CD4-positive, alpha-beta memory T cell (primary cell): ENCODE results near the gene IQGAP3. TPM values are rescaled to one million over a fixed set of nuclear protein-coding genes. Genes with fewer than 3 reads are reported as not detected.

Experiments used
- CTCF ChIA-PET: fragments of 350-600 bp; sonication (Branson Sonifier 250); formaldehyde crosslinking; loops from one replicate; lab custom pipeline; 2021; ENCODE audit warnings: inconsistent platforms; ENCODE audit not compliant: partially characterized antibody; lab: Charles Lee
- POLR2A ChIA-PET: fragments of 350-600 bp; sonication (Branson Sonifier 250); formaldehyde crosslinking; loops from one replicate; lab custom pipeline; 2021; ENCODE audit not compliant: partially characterized antibody; lab: Charles Lee
- DNase-seq, 5 donors: peaks; one replicate each; pipeline versions ENCODE4 v3.0.0 to v3.0.0-alpha.2; 2020 to 2022; ENCODE audit warnings: mixed read lengths in 1 of 5
- H3K27ac ChIP-seq: one replicate; pipeline ENCODE4 v1.7.0; 2013; ENCODE audit warnings: low read depth, low read length
- H3K27me3 ChIP-seq: 2 replicates; pipeline ENCODE4 v1.7.0; 2013; ENCODE audit warnings: mild to moderate bottlenecking, low read length, moderate library complexity; ENCODE audit not compliant: insufficient read depth
- H3K36me3 ChIP-seq: 2 replicates; pipeline ENCODE4 v1.7.0; 2013; ENCODE audit warnings: mild to moderate bottlenecking, low read length, moderate library complexity; ENCODE audit not compliant: insufficient read depth
- H3K4me1 ChIP-seq: 2 replicates; pipeline ENCODE4 v1.7.0; 2013; ENCODE audit warnings: mild to moderate bottlenecking, low read length, moderate library complexity; ENCODE audit not compliant: insufficient read depth
- H3K4me3 ChIP-seq, 2 donors: one replicate each; pipeline ENCODE4 v1.7.0; 2013; ENCODE audit warnings: low read length in 2 of 2, mild to moderate bottlenecking in 1 of 2
- H3K9me3 ChIP-seq, 2 donors: one replicate each; pipeline ENCODE4 v1.7.0; 2013; ENCODE audit warnings: low read length in 2 of 2, control low read depth in 1 of 2; ENCODE audit not compliant: control insufficient read depth in 1 of 2
- H3K27ac Mint-ChIP-seq, 7 donors: one replicate each; pipeline ENCODE4 v1.8.0; 2020 to 2021; ENCODE audit warnings: mixed read lengths in 7 of 7, mild to moderate bottlenecking in 6 of 7, inconsistent platforms in 3 of 7, moderate library complexity in 3 of 7
- H3K27me3 Mint-ChIP-seq, 2 donors: one replicate each; pipeline ENCODE4 v1.8.0; 2020 to 2021; ENCODE audit warnings: mixed read lengths in 2 of 2
- H3K36me3 Mint-ChIP-seq, 2 donors: one replicate each; pipeline ENCODE4 v1.8.0; 2020 to 2021; ENCODE audit warnings: mixed read lengths in 2 of 2, inconsistent platforms in 1 of 2, mild to moderate bottlenecking in 1 of 2
- H3K4me1 Mint-ChIP-seq, 4 donors: one replicate each; pipeline ENCODE4 v1.8.0; 2020 to 2021; ENCODE audit warnings: mixed read lengths in 4 of 4, mild to moderate bottlenecking in 1 of 4
- H3K4me3 Mint-ChIP-seq, 8 donors: one replicate each; pipeline ENCODE4 v1.8.0; 2020 to 2021; ENCODE audit warnings: mixed read lengths in 8 of 8, mild to moderate bottlenecking in 7 of 8, moderate library complexity in 6 of 8, inconsistent platforms in 3 of 8
- H3K9me3 Mint-ChIP-seq, 8 donors: one replicate each; pipeline ENCODE4 v1.8.0; 2020 to 2021; ENCODE audit warnings: mixed read lengths in 8 of 8, mild to moderate bottlenecking in 5 of 8, inconsistent platforms in 3 of 8, moderate library complexity in 1 of 8
- intact Hi-C: fragments of 100-400 bp; cut with micrococcal nuclease; formaldehyde crosslinking; loops from one replicate; pipeline ENCODE4 v1.15.1; 2023
- polyA plus RNA-seq, 2 donors: library from polyadenylated mRNA; unstranded; fragments of 300-500 nt; fragmentation: Illumina TruSeq; gene quantifications; one replicate each; pipeline ENCODE4 v1.2.3, GENCODE V29; 2021
- total RNA-seq, 2 experiments: library from RNA; stranded (reverse); gene quantifications; one replicate each; pipeline ENCODE4 v1.2.3, GENCODE V29; 2021

Gene IQGAP3
- total and polyA plus RNA-seq, 4 experiments from 2014 or later: not detected

DNA sequence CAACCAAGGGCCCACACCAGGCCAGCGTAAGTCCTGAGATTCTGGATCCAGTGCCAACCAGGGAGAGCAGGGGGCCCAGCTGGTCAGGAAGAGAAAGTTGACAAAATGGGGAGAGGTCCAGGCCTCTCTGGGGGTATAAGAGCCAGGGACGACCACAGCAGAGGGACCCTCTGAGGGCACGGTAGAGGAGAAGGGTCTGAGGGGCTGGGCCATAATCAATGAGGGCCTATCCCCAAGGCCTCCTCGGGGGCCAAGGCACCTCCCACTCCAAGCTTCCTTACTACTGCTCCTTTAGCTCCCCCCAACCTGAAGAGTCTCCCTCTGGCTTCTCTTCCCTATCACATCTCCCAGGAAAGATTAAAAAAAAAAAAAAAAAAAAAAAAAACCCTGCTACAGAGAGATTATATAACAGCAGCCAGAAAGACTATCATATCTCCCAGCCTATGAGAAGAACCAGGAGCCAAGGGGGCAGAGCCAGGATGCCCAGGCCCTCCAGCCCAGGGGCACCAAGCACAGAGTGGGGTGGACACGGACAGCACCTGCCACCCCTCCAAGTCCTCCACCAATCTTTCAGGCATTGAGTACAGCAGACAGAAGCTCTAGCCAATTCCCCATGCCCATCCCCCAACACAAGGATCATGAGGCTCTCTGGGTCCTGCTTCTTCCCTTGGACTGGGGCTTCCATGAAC lies 74.5 kb downstream of the IQGAP3 start:
- POLR2A ChIA-PET: interaction anchor here (1.1 to 14.1 kb wide), 4 partner anchors 11 to 40 kb away, joined by 3 to 376 read pairs (median 48); no protein-coding TSS in a partner anchor
- CTCF ChIA-PET: interaction anchor here (0.7 to 11.5 kb wide), 3 partner anchors 12 to 304 kb away, joined by 3 to 257 read pairs (median 4); no protein-coding TSS in a partner anchor

DNA sequence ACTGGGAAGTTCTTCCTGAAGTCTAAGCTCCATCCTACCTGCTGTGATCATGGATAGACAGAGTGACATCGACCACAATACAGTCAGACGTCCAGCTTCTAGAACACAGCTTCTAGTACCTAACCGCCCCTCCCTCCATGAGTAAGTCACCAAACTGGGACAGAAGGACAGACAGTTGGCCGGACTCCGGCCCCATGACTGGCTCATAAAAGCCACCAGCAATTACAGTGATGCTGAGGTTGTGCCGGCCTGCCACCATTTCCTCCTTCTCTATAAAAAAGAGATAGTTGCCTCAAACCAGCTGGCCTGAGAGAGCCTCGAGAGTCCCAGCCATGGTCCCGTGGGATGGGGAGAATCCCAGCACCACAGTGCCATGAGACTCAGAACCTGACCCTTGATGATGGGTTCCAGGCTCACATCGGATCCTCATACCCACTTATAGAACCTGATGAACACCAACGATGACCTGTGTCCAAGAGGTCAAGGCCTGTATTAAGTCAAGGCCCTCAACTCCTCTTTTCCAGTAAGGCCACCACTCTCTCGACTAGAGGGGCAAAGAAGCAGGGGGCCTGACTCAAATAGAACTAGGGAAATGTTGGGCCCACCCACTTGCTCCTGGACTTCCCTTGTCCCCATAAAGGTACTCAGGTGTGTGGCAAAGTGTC lies 75.2 kb downstream of the IQGAP3 start:
- Mint-ChIP-seq H3K4me3 (peak overlapping the region; percentile 53 to 96 (median 90)), H3K4me1 (peaks cover 57 to 83% (median 71%) of the 10 kb centered on the region in 4 donors), H3K27me3 (no peaks in the 10 kb centered on the region), H3K9me3 (no peaks in the 10 kb centered on the region), H3K27ac (peak overlapping the region; percentile 52 to 96 (median 86)), H3K36me3 (peaks cover 4 to 46% of the 10 kb centered on the region in 2 donors)
- Histone ChIP-seq H3K36me3 (peaks cover 8% of the 10 kb centered on the region), H3K27ac (peak overlapping the region; percentile 13), H3K27me3 (no peaks in the 10 kb centered on the region), H3K4me3 (no peak overlapping the region), H3K4me1 (peaks cover 83% of the 10 kb centered on the region), H3K9me3 (no peaks in the 10 kb centered on the region)
- ChIA-PET POLR2A (interaction anchor here (14.1 kb wide), 1 partner anchor 10 kb away, joined by 376 read pairs; no protein-coding TSS in a partner anchor), CTCF (interaction anchor here (0.7 to 11.5 kb wide), 5 partner anchors 11 to 305 kb away, joined by 3 to 257 read pairs (median 3); no protein-coding TSS in a partner anchor)
- no peak for DNase-seq
- intact Hi-C loops: no loop called here

More for the DNA sequence above, 74.5 kb downstream of the IQGAP3 start:
- Mint-ChIP-seq H3K27ac (peak overlapping the region; percentile 76 to 96 (median 91)), H3K9me3 (no peaks in the 10 kb centered on the region), H3K27me3 (no peaks in the 10 kb centered on the region), H3K36me3 (peaks cover 4 to 39% of the 10 kb centered on the region in 2 donors), H3K4me3 (peak overlapping the region; percentile 90 to 96 (median 92)), H3K4me1 (peaks cover 56 to 83% (median 71%) of the 10 kb centered on the region in 4 donors)
- Histone ChIP-seq H3K36me3 (peaks cover 8% of the 10 kb centered on the region), H3K27me3 (no peaks in the 10 kb centered on the region), H3K27ac (no peak overlapping the region), H3K9me3 (no peaks in the 10 kb centered on the region), H3K4me1 (peaks cover 83% of the 10 kb centered on the region), H3K4me3 (no peak overlapping the region)
- intact Hi-C loops: no loop called here
- DNase-seq: no peak

DNA sequence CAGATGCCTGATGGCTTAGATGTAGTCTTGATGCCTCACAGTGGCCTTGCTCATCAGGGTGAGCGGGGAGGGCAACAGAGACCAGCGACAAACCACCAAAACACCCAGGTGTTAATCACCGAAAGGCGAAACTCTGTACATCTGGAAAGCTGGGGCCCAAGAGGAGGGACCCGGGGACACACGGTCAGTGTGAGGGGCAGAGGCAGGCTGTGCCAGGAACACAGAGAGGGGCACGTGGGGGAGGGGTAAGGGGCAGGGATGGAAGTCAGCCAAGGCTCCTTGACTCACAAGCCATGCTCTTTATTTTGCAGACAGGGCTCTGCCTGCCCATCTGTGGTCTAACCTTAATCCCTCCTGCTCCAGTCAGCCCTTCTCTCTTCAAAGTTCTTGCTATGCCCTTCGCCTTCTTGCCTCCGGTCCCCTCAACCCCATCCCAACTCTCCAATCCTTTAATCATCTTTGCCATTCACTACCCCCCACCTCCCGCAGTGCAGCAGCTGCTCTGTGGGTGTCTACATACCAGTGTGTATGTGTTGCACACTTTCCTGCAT lies 76.1 kb downstream of the IQGAP3 start:
- Histone ChIP-seq H3K36me3 (peaks cover 8% of the 10 kb centered on the region), H3K27me3 (no peaks in the 10 kb centered on the region), H3K9me3 (no peaks in the 10 kb centered on the region), H3K4me3 (no peak overlapping the region), H3K27ac (no peak overlapping the region), H3K4me1 (peaks cover 83% of the 10 kb centered on the region)
- Mint-ChIP-seq H3K4me3 (peak overlapping the region; percentile 33 to 92 (median 68)), H3K36me3 (peaks cover 4 to 51% of the 10 kb centered on the region in 2 donors), H3K27ac (peak overlapping the region; percentile 65 to 96 (median 86)), H3K9me3 (no peaks in the 10 kb centered on the region), H3K4me1 (peaks cover 62 to 83% (median 74%) of the 10 kb centered on the region in 4 donors), H3K27me3 (no peaks in the 10 kb centered on the region)
- ChIA-PET POLR2A (interaction anchor here (2.5 to 14.1 kb wide), 2 partner anchors 9 kb away, joined by 9 to 376 read pairs; no protein-coding TSS in a partner anchor), CTCF (interaction anchor here (0.9 to 11.5 kb wide), 3 partner anchors 10 to 40 kb away, joined by 3 to 257 read pairs (median 3); no protein-coding TSS in a partner anchor)
- no peak for DNase-seq
- intact Hi-C loops: no loop called here

DNA sequence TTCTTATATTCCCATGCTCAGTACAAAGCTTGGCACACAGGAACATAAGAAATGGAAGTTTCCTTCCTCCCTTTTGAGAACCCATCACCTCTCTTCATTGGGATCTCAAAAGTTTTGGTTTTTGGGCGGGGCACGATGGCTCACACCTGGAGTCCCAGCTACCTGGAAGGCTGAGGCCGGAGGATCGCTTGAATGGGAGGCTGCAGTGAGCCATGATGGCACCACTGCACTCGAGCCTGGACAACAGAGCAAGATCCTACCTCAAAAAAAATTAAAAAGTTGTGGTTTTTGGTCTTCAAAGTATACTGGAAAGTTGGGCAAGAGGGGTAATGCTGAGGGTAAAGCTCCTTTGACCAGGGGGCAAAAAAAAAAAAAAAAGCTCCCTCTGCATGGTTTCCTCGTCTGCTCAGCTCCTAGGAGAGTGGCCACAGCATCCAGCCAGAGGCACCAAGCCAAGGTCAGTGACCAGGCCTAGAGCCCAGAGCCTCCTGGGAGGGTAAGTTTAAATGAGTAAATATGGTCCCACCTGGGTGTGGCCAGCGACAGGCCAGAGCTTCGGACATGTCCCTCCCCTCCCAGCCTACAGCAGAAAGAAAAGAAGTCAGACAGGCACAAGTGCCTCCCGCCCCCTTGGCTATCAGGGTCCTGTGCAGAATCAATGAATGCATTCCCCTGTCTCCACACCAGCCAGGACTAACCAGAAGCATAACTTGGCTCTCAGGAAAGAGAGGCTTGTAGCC lies 76.8 kb downstream of the IQGAP3 start:
- intact Hi-C loops: no loop called here
- CTCF ChIA-PET: interaction anchor here (1.1 to 11.5 kb wide), 2 partner anchors 10 to 110 kb away, joined by 3 to 257 read pairs; no protein-coding TSS in a partner anchor
- peak overlapping the region; percentile 65 to 96 (median 83) for H3K27ac Mint-ChIP-seq
- Histone ChIP-seq H3K27me3 (no peaks in the 10 kb centered on the region), H3K9me3 (no peaks in the 10 kb centered on the region), H3K27ac (no peak overlapping the region), H3K4me3 (no peak overlapping the region), H3K4me1 (peaks cover 90% of the 10 kb centered on the region), H3K36me3 (peaks cover 8% of the 10 kb centered on the region)
- DNase-seq: no peak
- H3K4me1 Mint-ChIP-seq: peaks cover 69 to 87% (median 80%) of the 10 kb centered on the region in 4 donors
- POLR2A ChIA-PET: interaction anchor here (2.5 kb wide), 1 partner anchor 9 kb away, joined by 9 read pairs; no protein-coding TSS in a partner anchor
- H3K27me3 Mint-ChIP-seq: no peaks in the 10 kb centered on the region
- peaks cover 4 to 48% of the 10 kb centered on the region in 2 donors for H3K36me3 Mint-ChIP-seq
- H3K4me3 Mint-ChIP-seq: peak overlapping the region; percentile 41 to 92 (median 63)
- H3K9me3 Mint-ChIP-seq: no peaks in the 10 kb centered on the region

DNA sequence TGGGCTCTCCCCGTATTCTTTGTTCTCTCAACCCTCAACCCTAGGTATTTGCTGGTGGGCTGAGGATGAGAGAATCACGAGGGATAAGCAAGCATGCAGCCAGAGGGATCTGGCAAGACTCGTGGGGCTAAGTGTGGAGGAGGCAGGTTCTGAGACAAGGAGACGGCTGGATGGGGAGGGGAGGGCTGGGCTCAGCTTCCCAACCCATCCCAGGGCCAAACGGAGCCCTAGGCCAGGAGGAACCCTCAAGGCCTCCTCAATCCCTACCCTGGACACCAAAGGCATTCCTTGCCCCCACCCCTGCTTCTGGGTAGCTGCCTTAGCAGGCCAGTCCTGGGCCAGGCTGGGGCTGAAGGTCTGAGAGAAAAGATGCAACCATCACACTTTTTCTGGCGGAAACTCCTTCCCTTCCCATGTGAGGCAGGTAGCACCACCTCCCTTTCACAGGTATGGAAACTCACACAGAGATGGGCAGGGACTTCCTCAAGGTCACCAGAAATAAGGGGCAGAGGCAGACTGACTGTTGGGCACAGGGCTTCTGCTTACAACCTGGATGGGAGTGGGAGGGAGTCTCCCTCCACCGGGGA lies 78.0 kb downstream of the IQGAP3 start:
- Histone ChIP-seq H3K4me1 (peaks cover 100% of the 10 kb centered on the region), H3K27ac (no peak overlapping the region), H3K4me3 (no peak overlapping the region), H3K36me3 (peaks cover 8% of the 10 kb centered on the region), H3K27me3 (no peaks in the 10 kb centered on the region), H3K9me3 (no peaks in the 10 kb centered on the region)
- Mint-ChIP-seq H3K27ac (peak overlapping the region in 4 of 7 donors; percentile 82 to 95 (median 88)), H3K9me3 (no peaks in the 10 kb centered on the region), H3K4me3 (peak overlapping the region in 5 of 8 donors; percentile 12 to 78 (median 61)), H3K36me3 (peaks cover 4 to 45% of the 10 kb centered on the region in 2 donors), H3K4me1 (peaks cover 75 to 99% (median 89%) of the 10 kb centered on the region in 4 donors), H3K27me3 (no peaks in the 10 kb centered on the region)
- ChIA-PET POLR2A (interaction anchor here (1.0 to 14.5 kb wide), 3 partner anchors 9 to 11 kb away, joined by 5 to 376 read pairs (median 9); partner anchors contain the start of gene MEF2D), CTCF (interaction anchor here (1.1 to 11.5 kb wide), 3 partner anchors 8 to 109 kb away, joined by 3 to 257 read pairs (median 55); no protein-coding TSS in a partner anchor)
- no peak for DNase-seq
- intact Hi-C loops: no loop called here

DNA sequence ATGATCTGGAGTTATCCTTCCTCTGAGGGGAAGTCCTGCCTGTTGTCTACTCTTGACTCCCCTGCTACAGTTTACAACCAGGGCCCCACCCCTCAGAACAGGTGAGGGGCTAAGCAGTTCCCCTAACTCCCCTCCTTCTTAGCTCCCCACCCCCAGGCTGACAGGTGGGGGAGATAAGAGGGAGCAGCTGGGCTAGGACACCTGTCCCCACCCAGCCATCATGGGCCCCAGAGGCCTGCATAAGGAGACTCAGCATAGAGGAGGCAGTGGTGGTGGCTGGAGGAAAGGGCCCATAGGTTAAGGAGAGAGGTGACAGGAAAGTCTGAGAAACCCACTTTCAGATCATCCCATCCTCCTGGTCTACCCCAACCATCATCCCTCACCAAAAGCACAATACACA lies 78.6 kb downstream of the IQGAP3 start:
- Mint-ChIP-seq H3K36me3 (peaks cover 4 to 45% of the 10 kb centered on the region in 2 donors), H3K4me3 (peak overlapping the region in 6 of 8 donors; percentile 10 to 61 (median 50)), H3K4me1 (peaks cover 80 to 100% (median 92%) of the 10 kb centered on the region in 4 donors), H3K27me3 (no peaks in the 10 kb centered on the region), H3K27ac (peak overlapping the region in 6 of 7 donors; percentile 29 to 90 (median 78)), H3K9me3 (no peaks in the 10 kb centered on the region)
- Histone ChIP-seq H3K27ac (no peak overlapping the region), H3K9me3 (no peaks in the 10 kb centered on the region), H3K36me3 (peaks cover 8% of the 10 kb centered on the region), H3K4me1 (peaks cover 100% of the 10 kb centered on the region), H3K4me3 (no peak overlapping the region), H3K27me3 (no peaks in the 10 kb centered on the region)
- intact Hi-C loops: no loop called here
- ChIA-PET POLR2A (interaction anchor here (1.0 to 14.5 kb wide), 2 partner anchors 10 kb away, joined by 5 to 376 read pairs; partner anchors contain the start of gene MEF2D), CTCF (interaction anchor here (5.9 kb wide), 1 partner anchor 12 kb away, joined by 55 read pairs; no protein-coding TSS in a partner anchor)
- DNase-seq: no peak
